HEK293T (cell line): ENCODE results near the gene DCTD.

Experiments
- CTCF ChIA-PET: fragments of 350-600 bp; formaldehyde crosslinking; extraction: SDS; loops from one replicate; lab custom pipeline; 2021; ENCODE audit warnings: antibody characterized with exemption, inconsistent platforms; lab: Yijun Ruan, JAX
- POLR2A ChIA-PET: fragments of 350-600 bp; formaldehyde crosslinking; extraction: SDS; loops from one replicate; lab custom pipeline; 2020; ENCODE audit warnings: antibody characterized with exemption, inconsistent platforms; lab: Yijun Ruan, JAX
- DNase-seq: peaks from one replicate; pipeline ENCODE4 v3.0.0; 2012; ENCODE audit warnings: mixed read lengths; ENCODE audit errors: extremely low spot score
- ARNT ChIP-seq: fragments of 450-650 bp; IDR thresholded peaks from 2 replicates; pipeline ENCODE4 v1.6.1; 2017; ENCODE audit warnings: mild to moderate bottlenecking
- BHLHE40 ChIP-seq: fragments of 450-650 bp; IDR thresholded peaks from 2 replicates; pipeline ENCODE4 v1.6.1; 2016; ENCODE audit warnings: mild to moderate bottlenecking, moderate library complexity, borderline replicate concordance
- CTBP1 ChIP-seq: fragments of 450-650 bp; IDR thresholded peaks from 2 replicates; pipeline ENCODE4 v1.6.1; 2016; ENCODE audit warnings: borderline replicate concordance
- ELF4 ChIP-seq: fragments of 450-650 bp; IDR thresholded peaks from 2 replicates; pipeline ENCODE4 v1.6.1; 2017; ENCODE audit warnings: antibody characterized with exemption
- FOXA1 ChIP-seq: fragments of 450-650 bp; IDR thresholded peaks from 2 replicates; pipeline ENCODE4 v1.6.1; 2016; ENCODE audit warnings: mild to moderate bottlenecking
- FOXK2 ChIP-seq: fragments of 450-650 bp; IDR thresholded peaks from 2 replicates; pipeline ENCODE4 v1.6.1; 2016; ENCODE audit warnings: mild to moderate bottlenecking
- FOXM1 ChIP-seq: fragments of 450-650 bp; IDR thresholded peaks from 2 replicates; pipeline ENCODE4 v1.6.1; 2017; ENCODE audit warnings: mild to moderate bottlenecking, borderline replicate concordance
- HDGF ChIP-seq: fragments of 450-650 bp; IDR thresholded peaks from 2 replicates; pipeline ENCODE4 v1.6.1; 2017; ENCODE audit warnings: antibody characterized with exemption, borderline replicate concordance
- L3MBTL2 ChIP-seq: fragments of 450-650 bp; conservative IDR thresholded peaks from 2 replicates; pipeline ENCODE4 v1.6.1; 2016; ENCODE audit warnings: mild to moderate bottlenecking
- LEF1 ChIP-seq: fragments of 450-650 bp; IDR thresholded peaks from 2 replicates; pipeline ENCODE4 v1.6.1; 2017; ENCODE audit warnings: mild to moderate bottlenecking, borderline replicate concordance
- NFRKB ChIP-seq: fragments of 450-650 bp; IDR thresholded peaks from 2 replicates; pipeline ENCODE4 v1.6.1; 2016; ENCODE audit warnings: mild to moderate bottlenecking, moderate library complexity
- PKNOX1 ChIP-seq: fragments of 450-650 bp; IDR thresholded peaks from 2 replicates; pipeline ENCODE4 v1.6.1; 2016
- SP1 ChIP-seq: fragments of 450-650 bp; IDR thresholded peaks from 2 replicates; pipeline ENCODE4 v1.6.1; 2017
- SUZ12 ChIP-seq: fragments of 450-650 bp; IDR thresholded peaks from 2 replicates; pipeline ENCODE4 v1.6.1; 2016; ENCODE audit warnings: mild to moderate bottlenecking
- TARDBP ChIP-seq: fragments of 450-650 bp; IDR thresholded peaks from 2 replicates; pipeline ENCODE4 v1.6.1; 2016
- ZNF384 ChIP-seq: fragments of 450-650 bp; IDR thresholded peaks from 2 replicates; pipeline ENCODE4 v1.6.1; 2016

The DCTD gene

GRCh38 chr4:182859730-182860129, 57.5 kb downstream of the DCTD start:
- CTCF ChIA-PET = no interaction called here
- POLR2A ChIA-PET = no interaction called here
- no peak for DNase-seq
- TF ChIP-seq FOXM1 = no peak
- no peak for TF ChIP-seq FOXK2
- TF ChIP-seq HDGF = no peak
- TF ChIP-seq LEF1 = no peak
- TF ChIP-seq TARDBP = no peak
- TF ChIP-seq CTBP1 = no peak
- no peak for TF ChIP-seq BHLHE40
- TF ChIP-seq ELF4 = no peak
- no peak for TF ChIP-seq PKNOX1
- no peak for TF ChIP-seq NFRKB
- no peak for TF ChIP-seq ZNF384
- no peak for TF ChIP-seq L3MBTL2
- no peak for TF ChIP-seq SP1
- TF ChIP-seq FOXA1 = no peak
- no peak for TF ChIP-seq ARNT
- no peak for TF ChIP-seq SUZ12

GRCh38 chr4:182858711-182859110, 58.5 kb downstream of the DCTD start:
- CTCF ChIA-PET = no interaction called here
- DNase-seq = no peak
- TF ChIP-seq FOXA1 (no peak), TARDBP (no peak), SUZ12 (no peak), NFRKB (no peak), ARNT (no peak), L3MBTL2 (no peak), BHLHE40 (no peak), FOXK2 (no peak), SP1 (no peak), CTBP1 (no peak)
- POLR2A ChIA-PET = interaction anchor here (0.5 kb wide), 1 partner anchor 69 kb away, joined by 3 read pairs; no protein-coding TSS in a partner anchor

- CTCF ChIA-PET = no interaction called here
- no peak for TF ChIP-seq FOXK2
- TF ChIP-seq CTBP1 = no peak
- no peak for TF ChIP-seq ARNT
- TF ChIP-seq ELF4 = no peak
- TF ChIP-seq LEF1 = no peak
- no peak for TF ChIP-seq L3MBTL2
- TF ChIP-seq SUZ12 = no peak
- TF ChIP-seq FOXA1 = no peak
- TF ChIP-seq NFRKB = no peak
- TF ChIP-seq ZNF384 = no peak
- no peak for TF ChIP-seq PKNOX1
- no peak for TF ChIP-seq SP1
- TF ChIP-seq FOXM1 = no peak
- POLR2A ChIA-PET = no interaction called here
- DNase-seq = no peak
Measured at GRCh38 chr4:182856862-182857261, 60.3 kb downstream of the DCTD start.

- ChIA-PET POLR2A (no interaction called here), CTCF (interaction anchor here (0.6 kb wide), 1 partner anchor 74 kb away, joined by 3 read pairs; no protein-coding TSS in a partner anchor)
- no peak for DNase-seq
- TF ChIP-seq SP1 (no peak), ZNF384 (no peak), TARDBP (no peak), LEF1 (no peak)
Measured at GRCh38 chr4:182855877-182856276, 61.3 kb downstream of the DCTD start.

GRCh38 chr4:182855312-182855711, 61.9 kb downstream of the DCTD start:
- POLR2A ChIA-PET = no interaction called here
- CTCF ChIA-PET = no interaction called here
- TF ChIP-seq FOXM1 (no peak), FOXA1 (no peak), ELF4 (no peak), TARDBP (no peak), ARNT (no peak), ZNF384 (no peak), FOXK2 (no peak), L3MBTL2 (no peak), HDGF (no peak), CTBP1 (no peak), PKNOX1 (no peak)
- DNase-seq = no peak

- ChIA-PET POLR2A (no interaction called here), CTCF (no interaction called here)
- TF ChIP-seq ZNF384 = no peak
- no peak for TF ChIP-seq SP1
- no peak for TF ChIP-seq BHLHE40
- no peak for DNase-seq
Measured at GRCh38 chr4:182854466-182854865, 62.7 kb downstream of the DCTD start.
